CD4-positive, alpha-beta memory T cell (primary cell): ENCODE data around the gene GAR1. TPM values are rescaled to one million over a fixed set of nuclear protein-coding genes. Genes with fewer than 3 reads are reported as not detected.
A peak's percentile ranks its signal among the peaks of the same experiment; 100 is the strongest.
"Not testable (repeated sequence)": the region's sequence is repeated elsewhere in the genome, so short reads cannot be mapped to it uniquely, and the experiment has no call there.

Source experiments
- CTCF ChIA-PET: fragments of 350-600 bp; sonication (Branson Sonifier 250); formaldehyde crosslinking; loops from one replicate; lab custom pipeline; 2021; ENCODE audit warnings: inconsistent platforms; ENCODE audit not compliant: partially characterized antibody; lab: Charles Lee
- POLR2A ChIA-PET: fragments of 350-600 bp; sonication (Branson Sonifier 250); formaldehyde crosslinking; loops from one replicate; lab custom pipeline; 2021; ENCODE audit not compliant: partially characterized antibody; lab: Charles Lee
- DNase-seq, 5 donors: peaks; one replicate each; pipeline versions ENCODE4 v3.0.0 to v3.0.0-alpha.2; 2020 to 2022; ENCODE audit warnings: mixed read lengths in 1 of 5
- H3K27ac ChIP-seq: one replicate; pipeline ENCODE4 v1.7.0; 2013; ENCODE audit warnings: low read depth, low read length
- H3K27me3 ChIP-seq: 2 replicates; pipeline ENCODE4 v1.7.0; 2013; ENCODE audit warnings: mild to moderate bottlenecking, low read length, moderate library complexity; ENCODE audit not compliant: insufficient read depth
- H3K36me3 ChIP-seq: 2 replicates; pipeline ENCODE4 v1.7.0; 2013; ENCODE audit warnings: mild to moderate bottlenecking, low read length, moderate library complexity; ENCODE audit not compliant: insufficient read depth
- H3K4me1 ChIP-seq: 2 replicates; pipeline ENCODE4 v1.7.0; 2013; ENCODE audit warnings: mild to moderate bottlenecking, low read length, moderate library complexity; ENCODE audit not compliant: insufficient read depth
- H3K4me3 ChIP-seq, 2 donors: one replicate each; pipeline ENCODE4 v1.7.0; 2013; ENCODE audit warnings: low read length in 2 of 2, mild to moderate bottlenecking in 1 of 2
- H3K9me3 ChIP-seq, 2 donors: one replicate each; pipeline ENCODE4 v1.7.0; 2013; ENCODE audit warnings: low read length in 2 of 2, control low read depth in 1 of 2; ENCODE audit not compliant: control insufficient read depth in 1 of 2
- H3K27ac Mint-ChIP-seq, 7 donors: one replicate each; pipeline ENCODE4 v1.8.0; 2020 to 2021; ENCODE audit warnings: mixed read lengths in 7 of 7, mild to moderate bottlenecking in 6 of 7, inconsistent platforms in 3 of 7, moderate library complexity in 3 of 7
- H3K27me3 Mint-ChIP-seq, 2 donors: one replicate each; pipeline ENCODE4 v1.8.0; 2020 to 2021; ENCODE audit warnings: mixed read lengths in 2 of 2
- H3K36me3 Mint-ChIP-seq, 2 donors: one replicate each; pipeline ENCODE4 v1.8.0; 2020 to 2021; ENCODE audit warnings: mixed read lengths in 2 of 2, inconsistent platforms in 1 of 2, mild to moderate bottlenecking in 1 of 2
- H3K4me1 Mint-ChIP-seq, 4 donors: one replicate each; pipeline ENCODE4 v1.8.0; 2020 to 2021; ENCODE audit warnings: mixed read lengths in 4 of 4, mild to moderate bottlenecking in 1 of 4
- H3K4me3 Mint-ChIP-seq, 8 donors: one replicate each; pipeline ENCODE4 v1.8.0; 2020 to 2021; ENCODE audit warnings: mixed read lengths in 8 of 8, mild to moderate bottlenecking in 7 of 8, moderate library complexity in 6 of 8, inconsistent platforms in 3 of 8
- H3K9me3 Mint-ChIP-seq, 8 donors: one replicate each; pipeline ENCODE4 v1.8.0; 2020 to 2021; ENCODE audit warnings: mixed read lengths in 8 of 8, mild to moderate bottlenecking in 5 of 8, inconsistent platforms in 3 of 8, moderate library complexity in 1 of 8
- intact Hi-C: fragments of 100-400 bp; cut with micrococcal nuclease; formaldehyde crosslinking; loops from one replicate; pipeline ENCODE4 v1.15.1; 2023
- polyA plus RNA-seq, 2 donors: library from polyadenylated mRNA; unstranded; fragments of 300-500 nt; fragmentation: Illumina TruSeq; gene quantifications; one replicate each; pipeline ENCODE4 v1.2.3, GENCODE V29; 2021
- total RNA-seq, 2 experiments: library from RNA; stranded (reverse); gene quantifications; one replicate each; pipeline ENCODE4 v1.2.3, GENCODE V29; 2021

GAR1 gene
- total RNA-seq (10 to 100 TPM; 13.7 to 14.1 TPM), polyA plus RNA-seq (10 to 100 TPM; 10.4 to 22.6 TPM)

GRCh38 chr4:109815151-109816081, at the start of gene GAR1:
Gene GAR1 (plus strand): TSS chr4:109815762. CDS start chr4:109816165, 403 bp downstream.
- POLR2A ChIA-PET = interaction anchor here (1.2 to 2.8 kb wide), 5 partner anchors 85 to 381 kb away, joined by 3 to 23 read pairs (median 9); partner anchors contain the start of genes MCUB, PLA2G12A and SEC24B
- peaks cover 27 to 44% (median 36%) of the 10 kb centered on the region in 4 donors for H3K4me1 Mint-ChIP-seq
- H3K4me3 ChIP-seq = peak within 1 kb of the TSS; percentile 98 to 100

DNA sequence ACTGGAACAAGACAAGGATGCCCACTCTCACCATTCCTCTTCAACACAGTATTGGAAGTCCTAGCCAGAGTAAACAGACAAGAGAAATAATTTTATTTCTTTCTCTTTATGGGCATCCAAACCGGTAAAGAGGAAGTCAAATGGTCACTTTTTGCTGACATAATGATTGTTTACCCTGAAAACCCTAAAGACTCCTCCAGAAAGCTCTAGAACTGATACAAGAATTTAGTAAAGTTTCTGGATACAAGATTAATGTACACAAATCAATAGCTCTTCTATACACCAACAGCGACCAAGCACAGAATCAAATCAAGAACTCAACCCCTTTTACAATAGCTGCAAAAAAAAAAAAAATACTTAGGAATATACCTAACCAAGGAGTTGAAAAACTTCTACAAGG, 33.5 kb upstream of the GAR1 start:
- DNase-seq, H3K4me3 Mint-ChIP-seq, POLR2A ChIA-PET, H3K4me1 ChIP-seq, intact Hi-C loops, H3K9me3 Mint-ChIP-seq, H3K4me1 Mint-ChIP-seq, H3K36me3 Mint-ChIP-seq, H3K27me3 Mint-ChIP-seq, H3K36me3 ChIP-seq, H3K4me3 ChIP-seq, H3K27ac Mint-ChIP-seq, H3K27me3 ChIP-seq, H3K9me3 ChIP-seq, H3K27ac ChIP-seq, CTCF ChIA-PET: not testable (repeated sequence)

More at GRCh38 chr4:109815151-109816081, at the start of gene GAR1:
- peaks cover 16 to 46% of the 10 kb centered on the region in 2 donors for H3K36me3 Mint-ChIP-seq
- Histone ChIP-seq H3K36me3 (peaks cover 16% of the 10 kb centered on the region), H3K9me3 (no peaks in the 10 kb centered on the region), H3K4me1 (peaks cover 22% of the 10 kb centered on the region), H3K27ac (peak within 1 kb of the TSS; percentile 93), H3K27me3 (no peaks in the 10 kb centered on the region)
- peak; percentile 85 to 93 (median 87) for DNase-seq
- no peaks in the 10 kb centered on the region for H3K27me3 Mint-ChIP-seq
- CTCF ChIA-PET = interaction anchor here (1.0 to 3.4 kb wide), 6 partner anchors 10 to 392 kb away, joined by 3 to 17 read pairs (median 4); partner anchors contain the start of genes MCUB and SEC24B
- peak within 1 kb of the TSS; percentile 97 to 99 (median 99) for H3K27ac Mint-ChIP-seq
- no peaks in the 10 kb centered on the region for H3K9me3 Mint-ChIP-seq
- H3K4me3 Mint-ChIP-seq = peak within 1 kb of the TSS; percentile 97 to 99 (median 98)
- intact Hi-C loops = loop anchor here (1.0 to 2.0 kb wide), 7 partner anchors 85 to 1195 kb away; partner anchors contain the start of genes CASP6, MCUB, OSTC and PLA2G12A

GRCh38 chr4:109786846-109787245, 28.7 kb upstream of the GAR1 start:
- no peak overlapping the region for H3K27ac Mint-ChIP-seq
- CTCF ChIA-PET = no interaction called here
- H3K9me3 Mint-ChIP-seq = peaks cover 0 to 23% (median 0%) of the 10 kb centered on the region in 8 donors
- no peaks in the 10 kb centered on the region for H3K36me3 Mint-ChIP-seq
- Histone ChIP-seq H3K9me3 (no peaks in the 10 kb centered on the region), H3K4me1 (no peaks in the 10 kb centered on the region), H3K27ac (no peak overlapping the region), H3K27me3 (no peaks in the 10 kb centered on the region), H3K4me3 (no peak overlapping the region), H3K36me3 (no peaks in the 10 kb centered on the region)
- intact Hi-C loops = no loop called here
- POLR2A ChIA-PET = no interaction called here
- DNase-seq = no peak
- no peaks in the 10 kb centered on the region for H3K4me1 Mint-ChIP-seq
- no peak overlapping the region for H3K4me3 Mint-ChIP-seq
- H3K27me3 Mint-ChIP-seq = peaks cover 0 to 5% of the 10 kb centered on the region in 2 donors

DNA sequence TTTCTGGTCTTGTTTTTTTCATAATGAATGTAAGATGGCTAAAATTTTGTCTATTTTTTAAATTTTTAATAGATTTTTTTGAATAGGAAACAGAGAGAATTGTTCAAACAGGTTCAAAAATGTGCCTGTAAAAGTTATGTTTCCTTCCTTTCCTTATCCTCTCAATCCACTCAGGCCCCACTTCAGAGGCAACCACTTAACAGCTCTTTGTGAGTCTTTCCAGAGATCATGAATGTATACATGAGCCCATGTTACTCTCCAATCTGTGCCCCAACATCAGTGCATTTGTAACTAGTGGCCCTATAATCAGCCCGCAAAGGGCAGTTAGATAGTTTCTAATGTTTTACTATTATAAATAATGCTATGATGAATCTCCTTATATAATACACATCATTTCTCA, 27.8 kb upstream of the GAR1 start:
- no peaks in the 10 kb centered on the region for H3K9me3 ChIP-seq
- no peak overlapping the region for H3K4me3 Mint-ChIP-seq
- H3K36me3 Mint-ChIP-seq = no peaks in the 10 kb centered on the region
- H3K27ac ChIP-seq = no peak overlapping the region
- CTCF ChIA-PET = no interaction called here
- POLR2A ChIA-PET = no interaction called here
- H3K4me1 Mint-ChIP-seq = no peaks in the 10 kb centered on the region
- no peak overlapping the region for H3K27ac Mint-ChIP-seq
- DNase-seq = no peak
- no peaks in the 10 kb centered on the region for H3K4me1 ChIP-seq
- H3K27me3 ChIP-seq = no peaks in the 10 kb centered on the region
- H3K9me3 Mint-ChIP-seq = peaks cover 0 to 23% (median under 1%) of the 10 kb centered on the region in 8 donors
- no peaks in the 10 kb centered on the region for H3K36me3 ChIP-seq
- H3K27me3 Mint-ChIP-seq = peaks cover 0 to 5% of the 10 kb centered on the region in 2 donors
- no peak overlapping the region for H3K4me3 ChIP-seq
- intact Hi-C loops = no loop called here

DNA sequence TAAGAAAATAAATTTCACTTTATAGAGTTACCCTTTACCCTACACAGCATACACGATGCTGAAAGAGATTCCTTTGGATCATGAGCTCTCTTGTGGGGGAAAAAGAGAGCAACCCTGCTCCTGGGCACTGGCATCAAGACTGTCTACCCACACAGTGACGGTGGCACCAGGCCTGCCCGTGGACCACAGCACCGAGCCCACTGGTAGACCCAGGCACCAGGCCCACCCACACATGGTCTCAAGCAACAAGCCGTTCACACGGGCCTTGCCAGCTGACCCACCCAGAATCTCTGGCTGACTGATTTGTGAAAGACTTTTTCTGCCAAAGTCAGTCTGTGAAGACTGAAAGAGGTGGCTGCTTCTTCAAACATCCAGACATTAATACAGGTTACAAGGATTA, 20.5 kb upstream of the GAR1 start:
- DNase-seq = no peak
- Histone ChIP-seq H3K27me3 (no peaks in the 10 kb centered on the region), H3K27ac (no peak overlapping the region), H3K4me1 (no peaks in the 10 kb centered on the region), H3K9me3 (no peaks in the 10 kb centered on the region), H3K36me3 (no peaks in the 10 kb centered on the region), H3K4me3 (no peak overlapping the region)
- CTCF ChIA-PET = interaction anchor here (1.3 kb wide), 1 partner anchor 9 kb away, joined by 4 read pairs; no protein-coding TSS in a partner anchor
- H3K4me1 Mint-ChIP-seq = no peaks in the 10 kb centered on the region
- intact Hi-C loops = no loop called here
- H3K36me3 Mint-ChIP-seq = no peaks in the 10 kb centered on the region
- peaks cover 3 to 6% of the 10 kb centered on the region in 2 donors for H3K27me3 Mint-ChIP-seq
- H3K4me3 Mint-ChIP-seq = no peak overlapping the region
- H3K27ac Mint-ChIP-seq = no peak overlapping the region
- POLR2A ChIA-PET = interaction anchor here (1.0 kb wide), 1 partner anchor 234 kb away, joined by 3 read pairs; no protein-coding TSS in a partner anchor
- peaks cover 0 to 41% (median 26%) of the 10 kb centered on the region in 8 donors for H3K9me3 Mint-ChIP-seq

GRCh38 chr4:109798866-109799265, 16.7 kb upstream of the GAR1 start:
- ChIA-PET CTCF (no interaction called here), POLR2A (no interaction called here)
- Histone ChIP-seq H3K9me3 (no peaks in the 10 kb centered on the region), H3K4me1 (no peaks in the 10 kb centered on the region), H3K27me3 (no peaks in the 10 kb centered on the region), H3K27ac (no peak overlapping the region), H3K36me3 (no peaks in the 10 kb centered on the region), H3K4me3 (no peak overlapping the region)
- intact Hi-C loops = no loop called here
- Mint-ChIP-seq H3K4me3 (no peak overlapping the region), H3K27me3 (peaks cover 3% of the 10 kb centered on the region in 2 donors), H3K4me1 (no peaks in the 10 kb centered on the region), H3K9me3 (peaks cover 0 to 32% (median 20%) of the 10 kb centered on the region in 8 donors), H3K27ac (no peak overlapping the region), H3K36me3 (no peaks in the 10 kb centered on the region)
- no peak for DNase-seq

DNA sequence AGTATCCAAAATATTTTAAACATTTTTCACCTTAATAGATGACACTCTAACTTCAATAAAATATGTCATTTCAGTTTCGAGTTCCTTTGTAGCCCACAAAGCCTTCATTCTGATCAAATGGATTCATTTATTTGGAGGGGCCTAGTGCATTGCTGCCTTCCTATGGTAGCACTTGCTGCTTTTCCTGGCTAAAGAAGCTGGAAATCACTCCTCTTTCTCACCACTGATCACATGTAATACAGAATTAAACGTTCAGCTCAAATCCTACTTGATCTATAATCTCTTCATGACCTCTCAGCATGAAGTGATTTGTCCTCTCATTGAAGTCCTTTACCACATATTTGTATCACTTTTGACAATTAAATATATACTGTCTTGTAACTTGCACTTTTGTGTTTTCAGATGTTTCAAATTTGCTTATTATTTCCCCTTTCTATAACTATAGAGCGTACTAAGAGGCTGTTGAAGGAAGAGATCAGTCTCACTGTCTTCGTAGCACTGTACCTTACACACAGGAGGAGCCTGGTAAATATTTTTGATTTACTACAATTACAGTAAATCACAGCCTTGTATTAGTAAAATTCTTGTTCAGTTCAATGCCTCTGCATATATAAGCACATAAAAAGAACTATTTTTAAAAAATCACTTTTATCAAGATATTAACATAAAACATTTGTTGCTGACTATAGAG, 14.3 kb upstream of the GAR1 start:
- no peaks in the 10 kb centered on the region for H3K36me3 ChIP-seq

More for the DNA sequence above, 14.3 kb upstream of the GAR1 start:
- Mint-ChIP-seq H3K27me3 (peaks cover 0 to under 1% of the 10 kb centered on the region in 2 donors), H3K9me3 (peaks cover 0 to 14% (median 5%) of the 10 kb centered on the region in 8 donors), H3K4me3 (no peak overlapping the region), H3K36me3 (no peaks in the 10 kb centered on the region), H3K27ac (no peak overlapping the region), H3K4me1 (no peaks in the 10 kb centered on the region)
- Histone ChIP-seq H3K9me3 (no peaks in the 10 kb centered on the region), H3K27me3 (no peaks in the 10 kb centered on the region), H3K27ac (no peak overlapping the region), H3K4me1 (no peaks in the 10 kb centered on the region), H3K4me3 (no peak overlapping the region)
- ChIA-PET CTCF (interaction anchor here (1.4 kb wide), 1 partner anchor 378 kb away, joined by 3 read pairs; no protein-coding TSS in a partner anchor), POLR2A (no interaction called here)
- intact Hi-C loops = no loop called here
- DNase-seq = no peak
